ENCODE data around the gene SCAMP4. TPM values are rescaled to one million over a fixed set of nuclear protein-coding genes. Genes with fewer than 3 reads are reported as not detected.

The SCAMP4 gene
- polyA plus RNA-seq, 1 donor from 2014 or later, result 12.7 TPM

- Histone ChIP-seq H3K36me3 (ENCODE audit: insufficient read depth, low read length) (no peaks in the 10 kb centered on the region), H3K27me3 (ENCODE audit: insufficient read depth, low read depth, low read length) (peaks cover 26% of the 10 kb centered on the region), H3K9me3 (ENCODE audit: low read length) (no peaks in the 10 kb centered on the region), H3K4me3 (ENCODE audit: low read length) (peak overlapping the region; percentile 64), H3K79me2 (replicated peaks; ENCODE audit: insufficient read depth, low read length) (no peaks in the 10 kb centered on the region), H4K20me1 (ENCODE audit: insufficient read depth) (no peaks in the 10 kb centered on the region), H3K9ac (ENCODE audit: low read length) (peak overlapping the region; percentile 38), H3F3A (ENCODE audit: insufficient read depth, low read length, poor library complexity, severe bottlenecking) (no peaks in the 10 kb centered on the region), H3K27ac (ENCODE audit: low read length) (no peak overlapping the region), H2AFZ (ENCODE audit: low read depth, low read length) (peak overlapping the region; percentile 4), H3K4me2 (ENCODE audit: low read length) (no peak overlapping the region), H3K9me2 (ENCODE audit: insufficient read depth, low read length) (no peaks in the 10 kb centered on the region)
- TF ChIP-seq TAF1 (IDR thresholded peaks at IDR 0.05; ENCODE audit: low read depth) (no peak), RAD21 (conservative IDR thresholded peaks at IDR 0.05) (no peak), POLR2AphosphoS5 (IDR thresholded peaks at IDR 0.05) (no peak), MXI1 (conservative IDR thresholded peaks at IDR 0.05; ENCODE audit: poor library complexity, severe bottlenecking) (peak; percentile 95), REST (IDR thresholded peaks at IDR 0.05; ENCODE audit: borderline replicate concordance) (no peak)
- TF ChIP-seq, protein P1, sequence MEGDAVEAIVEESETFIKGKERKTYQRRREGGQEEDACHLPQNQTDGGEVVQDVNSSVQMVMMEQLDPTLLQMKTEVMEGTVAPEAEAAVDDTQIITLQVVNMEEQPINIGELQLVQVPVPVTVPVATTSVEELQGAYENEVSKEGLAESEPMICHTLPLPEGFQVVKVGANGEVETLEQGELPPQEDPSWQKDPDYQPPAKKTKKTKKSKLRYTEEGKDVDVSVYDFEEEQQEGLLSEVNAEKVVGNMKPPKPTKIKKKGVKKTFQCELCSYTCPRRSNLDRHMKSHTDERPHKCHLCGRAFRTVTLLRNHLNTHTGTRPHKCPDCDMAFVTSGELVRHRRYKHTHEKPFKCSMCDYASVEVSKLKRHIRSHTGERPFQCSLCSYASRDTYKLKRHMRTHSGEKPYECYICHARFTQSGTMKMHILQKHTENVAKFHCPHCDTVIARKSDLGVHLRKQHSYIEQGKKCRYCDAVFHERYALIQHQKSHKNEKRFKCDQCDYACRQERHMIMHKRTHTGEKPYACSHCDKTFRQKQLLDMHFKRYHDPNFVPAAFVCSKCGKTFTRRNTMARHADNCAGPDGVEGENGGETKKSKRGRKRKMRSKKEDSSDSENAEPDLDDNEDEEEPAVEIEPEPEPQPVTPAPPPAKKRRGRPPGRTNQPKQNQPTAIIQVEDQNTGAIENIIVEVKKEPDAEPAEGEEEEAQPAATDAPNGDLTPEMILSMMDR (IDR thresholded peaks at IDR 0.05; ENCODE audit: poor library complexity, severe bottlenecking), result no peak
These were observed 41.3 kb upstream of the SCAMP4 start for GRCh38 chr19:1863638-1864479.

- Histone ChIP-seq H3K36me3 (ENCODE audit: insufficient read depth, low read length) (no peaks in the 10 kb centered on the region), H4K20me1 (ENCODE audit: insufficient read depth) (no peaks in the 10 kb centered on the region), H3K79me2 (replicated peaks; ENCODE audit: insufficient read depth, low read length) (no peaks in the 10 kb centered on the region), H3K9me2 (ENCODE audit: insufficient read depth, low read length) (no peaks in the 10 kb centered on the region), H3K4me3 (ENCODE audit: low read length) (peak overlapping the region; percentile 64), H3K4me2 (ENCODE audit: low read length) (no peak overlapping the region), H3F3A (ENCODE audit: insufficient read depth, low read length, poor library complexity, severe bottlenecking) (no peaks in the 10 kb centered on the region), H3K27me3 (ENCODE audit: insufficient read depth, low read depth, low read length) (peaks cover 26% of the 10 kb centered on the region), H3K9ac (ENCODE audit: low read length) (peak overlapping the region; percentile 38), H2AFZ (ENCODE audit: low read depth, low read length) (peak overlapping the region; percentile 4), H3K27ac (ENCODE audit: low read length) (no peak overlapping the region), H3K9me3 (ENCODE audit: low read length) (no peaks in the 10 kb centered on the region)
- TF ChIP-seq POLR2AphosphoS5 (IDR thresholded peaks at IDR 0.05), result no peak
- TF ChIP-seq, protein P1 (IDR thresholded peaks at IDR 0.05; ENCODE audit: poor library complexity, severe bottlenecking), result peak; percentile 56
These were observed 40.6 kb upstream of the SCAMP4 start for GRCh38 chr19:1864480-1865171.
